Tibial nerve (tissue), 4 donors: ENCODE measurements around the gene AMBP.

Experiments used
- EP300 ChIP-seq, 2 donors: sonication (generic); formaldehyde crosslinking; IDR thresholded peaks; one replicate each; pipeline ENCODE4 v1.6.1; 2017; ENCODE audit warnings: antibody characterized with exemption in 2 of 2, mild to moderate bottlenecking in 1 of 2
- TF ChIP-seq, protein P1 (sequence below), 5 experiments: fragments of 200-600 bp in 3 of 5; fragments of 450-650 bp in 2 of 5; sonication (generic) in 3 of 5; IDR thresholded peaks; one replicate each; pipeline ENCODE4 v1.5.1; 2016 to 2019; ENCODE audit warnings: antibody characterized with exemption in 5 of 5, mild to moderate bottlenecking in 3 of 5, moderate library complexity in 2 of 5

DNA sequence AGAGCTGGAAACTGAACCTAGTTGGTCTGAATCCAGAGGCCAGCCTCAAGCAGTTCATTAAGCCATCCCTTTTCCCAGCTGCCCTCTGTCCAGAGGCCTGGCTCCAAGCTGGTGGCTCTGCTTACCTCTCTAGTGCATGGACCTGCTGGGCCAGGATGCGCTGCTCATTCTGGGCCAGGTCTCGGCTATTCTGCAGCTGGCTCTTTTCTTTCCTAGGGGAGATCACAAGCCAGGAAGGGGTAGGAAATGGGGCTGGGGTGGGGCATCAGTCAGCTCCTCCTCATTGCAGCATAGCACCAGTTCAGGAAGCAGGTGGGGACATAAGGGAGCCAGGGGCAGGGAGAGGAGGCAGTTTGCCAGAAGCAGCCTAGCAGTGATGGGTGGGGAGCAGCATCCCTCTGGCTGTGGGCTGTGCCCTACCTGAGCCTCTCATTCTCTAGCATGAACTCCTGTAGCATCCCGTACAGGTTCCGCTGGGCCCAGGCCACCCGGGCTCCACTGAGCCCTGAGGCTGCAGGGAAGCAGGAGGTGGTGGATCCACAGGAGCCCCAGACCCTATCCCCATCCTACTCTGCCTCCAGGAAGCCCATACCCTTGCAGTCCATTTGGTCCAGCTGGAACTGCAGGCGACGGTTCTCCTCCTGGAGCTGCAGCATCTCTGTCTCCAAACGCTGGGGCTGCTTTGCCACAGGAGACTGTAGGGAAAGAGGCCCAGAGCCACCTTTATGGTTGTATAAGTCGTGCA lies 15.8 kb upstream of the AMBP start:
- TF ChIP-seq, protein P1, sequence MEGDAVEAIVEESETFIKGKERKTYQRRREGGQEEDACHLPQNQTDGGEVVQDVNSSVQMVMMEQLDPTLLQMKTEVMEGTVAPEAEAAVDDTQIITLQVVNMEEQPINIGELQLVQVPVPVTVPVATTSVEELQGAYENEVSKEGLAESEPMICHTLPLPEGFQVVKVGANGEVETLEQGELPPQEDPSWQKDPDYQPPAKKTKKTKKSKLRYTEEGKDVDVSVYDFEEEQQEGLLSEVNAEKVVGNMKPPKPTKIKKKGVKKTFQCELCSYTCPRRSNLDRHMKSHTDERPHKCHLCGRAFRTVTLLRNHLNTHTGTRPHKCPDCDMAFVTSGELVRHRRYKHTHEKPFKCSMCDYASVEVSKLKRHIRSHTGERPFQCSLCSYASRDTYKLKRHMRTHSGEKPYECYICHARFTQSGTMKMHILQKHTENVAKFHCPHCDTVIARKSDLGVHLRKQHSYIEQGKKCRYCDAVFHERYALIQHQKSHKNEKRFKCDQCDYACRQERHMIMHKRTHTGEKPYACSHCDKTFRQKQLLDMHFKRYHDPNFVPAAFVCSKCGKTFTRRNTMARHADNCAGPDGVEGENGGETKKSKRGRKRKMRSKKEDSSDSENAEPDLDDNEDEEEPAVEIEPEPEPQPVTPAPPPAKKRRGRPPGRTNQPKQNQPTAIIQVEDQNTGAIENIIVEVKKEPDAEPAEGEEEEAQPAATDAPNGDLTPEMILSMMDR (IDR thresholded peaks at IDR 0.05), result no peak
- no peak for TF ChIP-seq EP300 (IDR thresholded peaks at IDR 0.05)
